Measurements from ENCODE around the gene DAB2.
"Not testable (repeated sequence)": the region's sequence is repeated elsewhere in the genome, so short reads cannot be mapped to it uniquely, and the experiment has no call there.

The DAB2 gene

DNA sequence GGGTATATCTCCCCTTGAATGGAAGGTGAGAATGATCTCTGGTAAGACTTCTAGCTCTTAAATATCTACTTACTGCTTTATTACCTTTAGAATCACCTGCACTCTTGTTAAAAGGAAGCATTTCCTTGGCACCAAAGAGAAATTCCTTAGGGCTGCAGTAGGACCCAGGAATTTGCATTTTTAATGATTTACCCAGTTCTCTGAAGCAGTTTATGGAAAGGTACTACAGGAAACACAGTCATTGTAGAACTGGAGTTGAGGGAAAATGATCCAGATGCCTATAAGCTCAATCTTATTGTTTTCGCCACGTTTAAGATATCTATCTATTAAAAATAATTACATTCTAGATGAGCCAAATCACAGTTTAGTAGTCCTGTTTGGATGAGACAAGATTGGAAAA lies 51.0 kb downstream of the DAB2 start:
- DNase-seq: no peak

DNA sequence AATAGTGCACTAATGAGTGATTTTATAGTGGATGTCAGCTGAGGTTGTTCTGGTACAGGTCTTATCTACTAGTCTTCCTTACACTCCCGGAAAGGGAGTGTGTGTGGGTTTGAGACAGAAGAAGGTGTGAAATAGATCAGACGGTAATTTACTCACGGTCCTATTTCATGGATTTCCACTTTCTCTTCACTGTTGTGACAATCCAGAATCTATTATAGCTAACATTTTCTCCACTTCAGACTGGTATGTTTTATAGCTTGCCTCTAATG lies 53.5 kb downstream of the DAB2 start:
- no peak for DNase-seq

DNA sequence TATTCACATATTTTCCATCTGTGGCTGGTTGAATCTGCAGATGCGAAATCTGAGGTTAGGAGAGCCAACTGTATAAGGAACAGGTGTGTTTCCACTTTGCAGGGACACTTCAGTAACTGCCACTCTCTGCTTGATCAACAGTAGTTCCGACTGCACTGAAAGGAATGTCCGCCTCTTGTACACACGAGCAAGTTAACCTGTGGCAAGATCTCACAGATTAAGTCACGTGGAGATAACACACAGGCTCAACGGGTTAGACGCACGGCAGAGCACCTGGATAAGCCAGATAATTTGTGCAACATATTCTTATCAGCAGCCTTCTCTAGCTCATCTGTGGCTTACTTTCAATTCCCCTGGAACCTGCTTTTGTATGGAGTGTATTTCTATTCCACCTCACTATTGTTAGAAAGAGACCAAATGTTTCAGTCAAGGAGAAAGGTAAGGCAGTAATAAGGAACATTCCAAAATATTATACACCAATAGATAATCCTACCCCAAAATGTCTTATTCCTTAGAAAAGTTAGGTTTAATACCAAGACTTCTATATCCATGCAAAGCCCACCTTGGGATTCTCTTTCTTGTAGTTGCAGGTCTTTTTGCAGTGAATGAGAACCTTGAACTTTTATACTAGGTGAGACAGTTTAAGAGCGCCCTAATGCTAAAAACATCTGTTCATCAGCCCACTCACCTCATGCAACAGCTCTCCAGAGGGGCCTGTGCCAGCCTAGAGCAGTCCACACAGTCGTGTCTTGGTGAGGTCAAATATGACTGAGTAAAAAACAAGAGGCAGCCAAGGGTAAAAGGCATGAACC lies 54.0 kb downstream of the DAB2 start:
- DNase-seq: no peak

DNA sequence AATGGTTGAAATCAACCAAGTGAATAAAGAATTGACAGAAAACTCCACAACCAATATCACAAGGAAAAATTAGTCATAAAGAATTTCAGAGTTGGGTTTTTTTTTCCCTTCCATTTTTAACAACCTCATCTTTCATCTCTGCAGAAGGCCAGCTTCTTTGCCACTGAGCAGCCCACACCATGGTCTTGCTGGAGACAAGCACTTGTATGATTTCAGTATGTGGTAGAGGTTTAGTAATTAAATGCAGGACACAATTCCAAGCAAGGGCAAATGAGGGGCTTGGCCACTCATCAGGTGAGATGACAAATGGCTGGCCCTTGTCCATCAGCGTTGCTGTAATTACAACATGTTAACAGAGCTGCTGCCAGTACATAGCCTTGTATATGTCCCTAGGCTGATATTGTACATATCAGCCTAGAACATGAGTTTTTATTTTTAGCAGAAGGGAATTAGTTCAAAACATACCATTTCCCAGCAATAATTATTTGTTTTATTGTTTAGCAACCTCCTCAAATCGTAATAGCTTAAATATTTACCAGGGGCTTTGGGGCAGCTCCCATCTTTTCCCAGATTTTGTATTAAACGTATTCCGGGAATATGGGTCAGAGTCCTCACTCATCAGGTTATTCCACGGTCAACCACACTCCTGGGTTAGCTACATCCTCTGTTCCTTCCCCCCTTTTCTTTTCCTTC lies 55.5 kb downstream of the DAB2 start:
- no peak for DNase-seq

DNA sequence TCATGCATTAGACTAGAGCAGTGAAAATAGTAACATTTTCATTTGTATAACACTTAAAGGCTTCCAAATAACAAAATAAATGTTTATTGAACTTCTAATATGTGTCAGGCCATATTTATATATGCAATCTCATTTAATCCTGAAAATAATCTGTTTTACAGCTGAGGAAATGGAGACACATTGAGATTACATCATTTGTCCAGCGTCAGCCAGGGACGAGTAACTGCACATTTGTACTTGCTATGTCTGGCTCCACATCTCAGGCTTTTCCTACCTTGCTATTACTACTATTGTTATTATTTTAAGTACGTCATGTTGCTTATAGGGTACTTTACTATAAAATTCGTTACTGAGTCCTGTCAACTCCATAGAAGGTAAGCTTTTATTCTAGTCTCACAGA lies 56.7 kb downstream of the DAB2 start:
- DNase-seq: no peak

DNA sequence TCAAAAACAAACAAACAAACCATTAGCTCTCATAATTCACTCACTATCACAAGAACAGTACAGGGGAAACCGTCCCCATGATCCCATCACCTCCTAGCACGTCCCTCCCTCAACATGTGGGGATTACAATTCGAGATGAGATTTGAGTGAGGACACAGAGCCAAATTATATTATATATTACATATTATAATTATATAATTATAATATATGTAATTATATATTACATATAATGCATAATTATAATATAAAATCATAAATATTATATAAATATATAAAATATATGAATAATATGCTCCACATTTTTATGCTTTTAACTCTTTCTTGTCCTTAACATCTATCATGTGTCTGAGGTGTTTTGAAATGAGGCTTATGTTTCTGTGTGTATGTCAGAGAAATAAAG lies 57.1 kb downstream of the DAB2 start:
- no peak for DNase-seq

DNA sequence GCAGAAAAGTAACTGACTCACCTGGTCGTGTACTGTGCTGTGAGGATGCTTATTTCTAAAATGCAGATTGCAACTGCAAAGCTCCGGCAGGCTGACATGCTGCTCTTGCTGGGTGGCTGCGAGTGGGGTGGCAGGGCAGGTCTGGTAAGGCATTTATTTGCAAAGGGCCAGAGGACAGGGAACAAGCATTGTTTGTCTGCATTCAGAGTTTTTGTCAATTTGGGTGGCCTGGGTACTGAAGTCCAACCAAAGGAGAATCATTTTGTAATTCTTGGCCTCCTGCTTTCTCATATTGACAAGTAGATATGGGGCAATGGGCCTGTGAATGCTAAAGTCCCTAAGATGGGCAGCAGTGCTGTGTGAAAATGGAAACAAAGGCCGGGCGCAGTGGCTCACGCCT lies 60.4 kb downstream of the DAB2 start, which contains the start of gene C9:
TSS of gene C9 (minus strand) at position 129 of the 400 bp plus-strand sequence. CDS start at position 98, 31 bp downstream.
- DNase-seq: no peak

DNA sequence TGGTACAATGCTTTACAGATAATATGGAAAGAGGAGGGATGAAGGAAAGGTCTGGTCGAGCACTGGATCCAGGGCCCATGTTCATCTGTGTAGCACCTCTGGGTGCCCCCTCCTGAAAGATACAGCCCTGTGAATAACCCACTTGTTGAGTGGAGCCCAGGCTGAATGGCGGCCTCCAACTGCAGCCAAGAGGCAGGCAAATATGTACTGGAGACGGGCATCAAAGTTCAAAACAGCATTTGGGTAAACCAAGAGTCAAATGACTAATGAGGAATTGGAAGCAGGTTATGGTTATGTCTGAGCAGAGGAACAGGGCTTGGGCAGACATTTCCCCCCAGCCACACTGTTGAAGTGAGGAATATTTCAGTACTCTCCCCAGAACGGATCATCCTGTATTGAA lies 61.6 kb downstream of the DAB2 start:
- DNase-seq: no peak

DNA sequence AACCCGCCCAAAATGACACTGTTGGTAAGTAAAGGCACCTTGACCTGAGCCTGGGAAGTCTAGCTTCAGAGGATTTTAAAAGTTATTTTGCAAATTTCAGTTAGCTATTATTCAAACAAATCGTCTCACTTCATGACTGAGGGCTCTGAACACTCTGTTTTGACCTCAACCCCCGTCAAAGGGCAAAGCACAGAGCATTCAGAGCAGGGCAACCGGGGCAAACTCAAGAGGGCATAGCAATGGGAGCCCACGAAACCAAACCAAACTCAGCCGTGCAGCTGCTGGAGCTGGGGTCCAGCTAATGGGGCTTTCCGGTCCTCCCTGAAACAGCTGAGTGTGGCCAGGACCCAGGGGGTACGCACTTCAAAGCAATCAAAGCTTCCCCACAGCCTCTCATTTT lies 62.1 kb downstream of the DAB2 start:
- no peak for DNase-seq

DNA sequence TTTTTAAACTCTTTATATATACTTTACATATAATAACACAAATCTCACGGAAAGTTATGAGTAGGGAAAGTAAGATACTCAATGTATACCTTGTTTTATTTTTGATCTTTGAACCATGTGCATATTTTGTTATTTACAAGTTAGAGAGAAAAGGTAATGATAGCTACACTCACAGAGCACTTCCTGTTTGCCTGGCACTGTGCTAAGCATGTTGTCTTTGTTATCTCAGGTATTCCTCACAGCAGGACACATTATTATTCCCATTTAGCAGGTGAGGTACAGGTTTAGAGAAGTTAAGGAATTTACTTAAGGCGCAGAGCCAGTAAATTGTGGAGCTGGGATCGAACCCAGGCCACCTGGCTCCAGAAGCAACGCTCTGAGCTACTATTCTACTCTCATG lies 63.5 kb downstream of the DAB2 start:
- no peak for DNase-seq

DNA sequence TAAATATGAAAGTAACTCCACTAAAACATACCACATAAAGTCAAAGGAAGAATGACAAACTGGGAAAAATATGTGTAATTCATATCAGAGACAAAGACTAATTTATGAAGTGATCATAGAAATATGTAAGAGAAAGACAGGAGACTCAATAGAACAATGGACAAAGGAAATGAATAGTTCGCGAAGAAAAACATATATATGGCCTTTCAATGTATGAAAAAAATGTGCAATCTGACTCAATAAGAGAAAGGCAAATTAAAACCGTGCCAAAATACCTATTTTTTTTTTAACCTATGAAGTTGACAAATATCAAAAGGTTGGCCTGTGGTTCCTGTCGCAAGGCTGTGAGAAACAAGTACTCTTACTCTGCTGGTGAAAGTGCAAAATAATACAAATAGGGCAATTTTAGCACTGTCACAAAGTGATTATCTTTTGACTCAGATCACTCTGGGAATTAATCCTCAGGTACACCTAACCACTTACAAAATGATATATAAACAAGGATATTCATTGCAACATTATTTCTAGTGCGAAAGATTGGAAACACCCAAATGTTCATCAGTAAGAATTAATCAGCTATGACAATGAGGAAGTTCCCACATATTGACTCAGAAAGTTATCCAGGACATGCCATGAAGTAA lies 64.2 kb downstream of the DAB2 start:
- no peak for DNase-seq

DNA sequence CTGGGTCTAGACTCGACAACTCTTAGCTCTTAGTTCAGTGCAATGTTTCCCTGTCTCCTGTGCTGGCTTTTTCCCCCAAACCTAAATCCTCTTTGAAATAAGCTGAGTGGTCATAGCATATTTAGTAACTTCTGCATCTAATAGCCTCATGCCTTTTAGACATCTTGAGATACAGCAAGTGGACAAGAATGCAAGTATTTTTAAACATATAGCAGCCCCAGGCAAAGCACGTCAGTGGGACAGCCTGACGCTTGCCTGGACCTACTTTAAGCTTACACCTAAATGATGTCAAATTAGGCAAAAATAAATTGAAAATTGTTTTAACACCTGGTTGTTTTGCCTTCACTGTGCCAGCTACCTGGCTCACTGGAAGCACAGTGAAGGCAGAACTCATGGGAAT lies 68.5 kb downstream of the DAB2 start:
- no peak for DNase-seq

DNA sequence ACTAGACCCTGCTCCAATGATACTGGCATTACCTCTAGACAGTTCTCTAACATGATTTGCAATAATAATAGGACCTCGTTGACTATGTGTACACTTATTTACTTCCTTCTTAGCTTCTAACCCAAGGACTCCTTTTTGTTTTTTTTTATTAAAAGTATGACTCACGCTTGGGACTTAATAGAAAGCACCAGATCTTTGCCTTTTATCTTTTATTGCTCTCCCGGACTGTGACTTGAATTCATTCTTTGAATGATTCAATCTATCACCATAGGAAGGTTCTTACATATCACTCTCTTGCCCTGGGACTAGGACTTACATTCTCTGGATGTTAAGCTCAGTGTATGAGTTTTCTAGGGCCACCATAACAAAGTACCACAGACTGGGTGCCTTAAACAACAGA lies 69.5 kb downstream of the DAB2 start:
- no peak for DNase-seq

DNA sequence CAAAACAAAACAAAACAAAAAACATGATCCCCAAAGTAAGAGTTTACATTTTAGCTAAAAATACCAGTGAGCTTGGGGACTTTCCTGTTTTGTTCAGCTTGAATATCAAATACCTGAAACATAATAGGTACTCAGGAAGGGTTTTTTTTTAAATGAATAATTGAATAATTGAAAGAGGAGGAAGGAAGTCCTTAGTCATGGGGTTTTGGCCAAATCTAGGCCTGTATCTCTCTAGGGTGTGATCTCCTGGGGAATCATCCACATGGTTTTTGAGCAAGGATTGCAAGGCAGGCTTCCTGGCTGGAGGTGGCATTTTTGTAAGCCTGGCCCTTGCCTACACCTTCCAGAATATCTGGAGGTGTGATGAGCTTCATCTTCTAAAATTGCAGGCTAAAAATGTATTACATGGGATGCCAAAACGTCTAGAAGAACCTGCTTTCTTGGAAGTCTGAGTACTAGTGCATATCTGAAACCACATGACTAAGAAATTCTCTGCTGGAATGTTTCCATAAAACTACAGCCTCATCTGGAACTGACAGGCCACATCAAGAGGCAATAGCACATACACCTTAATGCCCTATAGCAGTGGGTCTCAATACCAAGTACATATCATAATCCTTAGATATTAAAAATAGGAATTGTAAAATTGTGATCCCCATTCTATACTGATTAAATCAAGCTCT lies 70.9 kb downstream of the DAB2 start:
- DNase-seq: no peak

DNA sequence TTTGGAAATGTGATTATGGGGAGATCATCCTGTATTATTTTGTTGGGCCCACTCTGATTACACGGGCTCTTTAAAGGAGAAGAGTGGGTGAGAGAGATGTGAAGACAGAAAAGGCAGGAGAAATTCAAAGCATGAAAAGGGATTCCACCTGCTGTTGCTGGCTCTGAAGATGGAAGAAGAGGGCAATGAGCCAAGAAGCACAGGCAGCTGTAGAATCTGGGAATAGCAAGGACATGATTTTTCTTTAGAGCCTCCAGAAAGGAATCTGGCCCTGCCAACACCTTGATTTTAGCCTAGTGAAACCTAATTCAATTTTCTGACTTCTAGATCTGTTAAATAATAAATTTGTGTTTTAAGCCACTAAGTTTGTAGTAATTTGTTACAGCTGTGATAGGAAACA lies 71.8 kb downstream of the DAB2 start:
- DNase-seq: no peak

DNA sequence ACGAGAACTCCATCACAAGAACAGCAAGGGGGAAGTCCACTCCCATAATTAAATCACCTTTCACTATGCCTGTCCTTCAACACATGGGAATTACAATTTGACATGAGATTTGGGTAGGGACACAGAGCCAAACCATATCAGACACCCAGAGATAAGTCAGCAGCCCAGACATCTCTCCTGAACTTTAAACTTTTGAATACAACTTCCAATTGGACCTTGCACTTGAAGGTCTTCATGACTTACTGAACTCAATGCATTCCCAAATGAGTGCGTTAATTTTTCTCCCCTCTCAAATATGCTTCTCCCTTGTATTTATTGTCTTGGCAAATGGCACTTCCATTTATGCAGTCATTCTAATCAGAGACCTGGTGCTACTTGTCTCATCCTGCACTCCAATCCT lies 72.6 kb downstream of the DAB2 start:
- DNase-seq: no peak

DNA sequence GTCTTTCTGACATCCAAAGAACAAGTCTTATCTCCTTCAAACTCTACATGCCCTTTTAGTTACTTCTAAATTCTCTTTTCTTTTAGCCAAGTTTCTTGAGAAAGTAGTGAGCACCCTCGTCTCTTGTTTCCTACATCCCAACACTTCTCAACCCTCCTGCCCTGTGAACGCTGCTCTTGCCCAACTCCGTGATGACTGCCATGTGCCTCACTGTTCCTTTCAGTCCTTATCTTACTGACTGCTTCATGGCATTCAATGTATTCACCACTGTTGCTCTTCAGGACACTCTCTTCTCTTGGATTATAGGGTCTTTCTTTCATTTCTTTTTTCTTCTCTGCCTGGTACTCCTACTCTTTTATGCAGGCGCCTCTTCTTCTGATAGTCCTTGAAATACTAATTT lies 75.3 kb downstream of the DAB2 start:
- DNase-seq: no peak

DNA sequence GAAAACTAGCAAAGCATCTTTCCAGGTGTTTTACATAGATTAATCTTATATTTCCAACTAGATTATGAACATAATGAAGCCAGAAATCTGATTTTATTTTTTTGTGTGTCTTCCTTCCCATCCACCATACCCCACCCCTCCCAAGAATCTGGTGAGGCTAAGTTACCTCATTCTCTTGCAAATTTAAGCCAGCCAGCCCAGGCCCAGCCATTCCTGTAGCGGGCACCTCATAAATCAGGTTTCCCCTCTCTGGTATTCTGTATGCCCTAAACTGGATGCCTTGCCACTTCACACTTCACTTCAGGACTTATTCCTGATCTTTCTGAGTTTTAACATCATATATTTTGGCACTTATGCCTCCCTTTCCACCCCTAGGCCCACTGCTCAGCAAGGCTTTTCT lies 82.3 kb downstream of the DAB2 start:
- DNase-seq: no peak

DNA sequence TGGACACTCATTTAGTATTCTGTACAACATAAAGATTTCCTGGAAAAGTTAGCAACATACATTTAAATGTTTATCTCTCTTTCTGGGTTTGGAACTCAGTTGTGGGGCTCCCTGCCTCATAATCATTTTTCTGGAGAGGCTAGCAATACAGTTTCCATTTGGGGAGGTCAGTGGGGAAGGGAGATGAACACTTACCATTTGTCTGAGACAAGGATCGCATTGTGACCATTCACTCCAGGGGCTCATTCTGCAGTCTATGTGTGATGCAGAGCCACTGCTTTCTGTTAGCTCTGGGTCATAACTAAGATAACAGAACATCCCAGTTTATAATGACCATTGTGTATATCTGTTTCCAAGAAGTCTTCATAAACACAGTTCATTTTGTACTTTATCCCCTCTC lies 82.9 kb downstream of the DAB2 start:
- no peak for DNase-seq

DNA sequence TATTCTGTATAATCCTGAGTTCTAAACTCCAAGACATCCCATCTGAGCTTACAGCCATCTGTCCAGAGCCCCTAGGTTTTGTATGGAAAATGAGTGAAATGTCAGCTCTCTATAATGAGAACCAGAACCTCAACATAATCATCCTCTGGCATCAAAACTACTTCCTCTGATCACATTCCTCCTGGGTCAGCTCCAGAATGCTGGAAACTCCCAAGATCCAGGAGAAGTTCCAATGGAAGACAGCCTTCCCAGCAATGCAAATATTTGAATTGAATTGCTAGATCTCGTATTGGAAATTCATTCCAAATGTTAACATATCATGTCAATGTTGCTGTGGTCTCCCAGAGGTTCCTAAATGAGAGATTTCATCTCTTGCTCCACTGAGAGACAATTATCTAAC lies 84.3 kb downstream of the DAB2 start:
- no peak for DNase-seq

DNA sequence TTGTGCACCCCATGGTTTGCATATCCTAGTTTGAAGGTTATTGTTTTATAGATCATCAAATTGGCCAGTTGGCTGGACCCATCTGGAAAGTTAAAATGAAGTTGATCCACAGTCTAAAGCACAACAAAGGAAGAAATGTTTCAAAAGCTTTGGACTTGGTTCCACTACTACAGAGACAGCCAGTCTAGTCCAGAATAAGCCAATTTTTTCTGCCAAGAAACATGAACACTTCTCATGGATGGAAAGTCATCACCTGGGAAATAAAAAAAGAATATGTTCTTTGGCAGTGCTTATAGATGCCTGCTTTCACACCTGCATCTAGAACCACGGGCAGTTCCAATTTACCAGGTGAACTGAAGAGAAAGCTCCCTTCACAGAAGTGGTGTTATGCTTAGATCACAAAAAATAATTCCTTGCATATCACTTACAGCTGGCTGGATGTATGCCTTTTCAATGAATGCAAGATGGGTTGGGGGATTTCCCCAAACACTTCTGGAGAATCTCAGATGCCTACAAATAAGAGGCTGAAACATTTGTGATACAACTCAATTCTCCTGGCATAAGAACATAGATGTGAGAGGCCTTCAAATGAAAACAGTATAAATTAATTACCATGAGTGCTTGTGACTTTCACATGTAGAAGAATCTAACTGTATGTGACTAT lies 87.4 kb downstream of the DAB2 start:
- DNase-seq: no peak

DNA sequence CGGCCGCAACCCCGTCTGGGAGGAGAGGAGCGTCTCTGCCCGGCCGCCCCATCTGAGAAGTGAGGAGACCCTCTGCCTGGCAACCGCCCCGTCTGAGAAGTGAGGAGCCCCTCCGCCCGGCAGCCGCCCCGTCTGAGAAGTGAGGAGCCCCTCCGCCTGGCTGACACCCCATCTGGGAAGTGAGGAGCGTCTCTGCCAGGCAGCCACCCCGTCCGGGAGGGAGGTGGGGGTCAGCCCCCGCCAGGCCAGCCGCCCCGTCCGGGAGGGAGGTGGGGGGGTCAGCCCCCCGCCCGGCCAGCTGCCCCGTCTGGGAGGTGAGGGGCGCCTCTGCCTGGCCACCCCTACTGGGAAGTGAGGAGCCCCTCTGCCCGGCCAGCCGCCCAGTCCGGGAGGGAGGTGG lies 90.5 kb downstream of the DAB2 start:
- DNase-seq: not testable (repeated sequence)

DNA sequence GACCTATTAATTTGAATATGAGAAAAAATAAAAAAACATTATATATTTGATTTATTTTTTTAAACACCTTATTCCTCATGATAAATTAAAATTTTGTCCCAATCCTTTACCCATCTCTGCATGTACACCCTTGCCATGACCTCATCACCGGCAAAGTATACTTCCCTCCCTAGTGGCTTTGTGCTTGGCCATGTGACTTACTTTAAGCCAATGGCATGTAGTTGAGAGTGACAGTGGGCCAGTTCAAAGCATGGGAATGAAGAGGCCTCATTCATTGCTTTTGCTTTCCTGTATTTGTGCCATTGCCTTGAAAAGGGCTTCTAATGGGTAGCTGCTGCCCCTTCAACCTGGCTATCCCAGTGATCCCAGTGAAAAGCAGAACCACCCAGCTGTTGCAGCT lies 91.7 kb downstream of the DAB2 start:
- no peak for DNase-seq

Data from DMS79 (cell line).